BJ (cell line): ENCODE results near the gene SOX1. TPM values are rescaled to one million over a fixed set of nuclear protein-coding genes. Genes with fewer than 3 reads are reported as not detected.

Experiments used
- CTCF ChIA-PET: fragments of 350-600 bp; formaldehyde crosslinking; extraction: SDS; loops from one replicate; lab custom pipeline; 2021; ENCODE audit warnings: antibody characterized with exemption, inconsistent platforms; lab: Yijun Ruan, JAX
- POLR2A ChIA-PET: fragments of 300-600 bp; sonication (Branson Sonifier 250); formaldehyde crosslinking; extraction: SDS; loops from one replicate; lab custom pipeline; 2021; ENCODE audit warnings: antibody characterized with exemption; lab: Charles Lee
- DNase-seq: peaks from one replicate; pipeline ENCODE4 v3.0.0-alpha.2; 2011; ENCODE audit warnings: low read depth
- H3K27me3 ChIP-seq: 2 replicates; pipeline ENCODE4 v1.6.0; 2011; ENCODE audit warnings: low read length; ENCODE audit not compliant: control insufficient read depth, insufficient read depth
- H3K36me3 ChIP-seq: 2 replicates; pipeline ENCODE4 v1.5.1; 2011; ENCODE audit warnings: low read length; ENCODE audit not compliant: control insufficient read depth, insufficient read depth
- H3K4me3 ChIP-seq: 2 replicates; pipeline ENCODE4 v1.5.1; 2011; ENCODE audit warnings: low read depth, mild to moderate bottlenecking, control low read depth, low read length
- polyA plus RNA-seq: library from polyadenylated mRNA; depleted of rRNA; stranded (reverse); fragments of >200 nt; gene quantifications from 2 replicates; pipeline ENCODE4 v1.2.3, GENCODE V29; 2011
- TF ChIP-seq, protein P1 (sequence below): IDR thresholded peaks from 2 replicates; pipeline ENCODE4 v1.5.1; 2011; ENCODE audit warnings: low read depth, mild to moderate bottlenecking, control low read depth, inconsistent platforms, low read length, moderate library complexity; ENCODE audit not compliant: insufficient read depth

SOX1 gene
- polyA plus RNA-seq, 1 experiment, result not detected

DNA sequence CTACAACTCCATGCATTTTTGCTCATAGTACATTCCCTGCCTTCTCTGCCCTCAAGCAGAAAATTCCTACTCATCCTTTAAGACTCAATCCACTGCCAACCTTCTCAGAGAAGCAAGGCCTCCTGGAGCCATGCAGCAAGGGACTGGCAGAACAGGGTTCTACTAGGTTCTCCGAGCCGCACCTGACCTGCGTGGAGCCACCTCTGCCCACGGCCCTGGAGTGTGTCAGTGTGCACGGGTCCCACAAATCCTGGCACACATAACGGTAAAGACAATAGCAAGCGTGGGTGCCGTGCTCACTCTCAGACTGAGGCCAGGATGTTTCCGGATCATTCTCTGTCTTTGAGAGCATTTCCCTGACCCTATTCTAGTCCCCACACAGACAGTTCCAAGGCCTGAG, 30.0 kb downstream of the SOX1 start:
- POLR2A ChIA-PET, result no interaction called here
- no peaks in the 10 kb centered on the region for H3K36me3 ChIP-seq
- DNase-seq, result no peak
- CTCF ChIA-PET, result no interaction called here
- TF ChIP-seq, protein P1, sequence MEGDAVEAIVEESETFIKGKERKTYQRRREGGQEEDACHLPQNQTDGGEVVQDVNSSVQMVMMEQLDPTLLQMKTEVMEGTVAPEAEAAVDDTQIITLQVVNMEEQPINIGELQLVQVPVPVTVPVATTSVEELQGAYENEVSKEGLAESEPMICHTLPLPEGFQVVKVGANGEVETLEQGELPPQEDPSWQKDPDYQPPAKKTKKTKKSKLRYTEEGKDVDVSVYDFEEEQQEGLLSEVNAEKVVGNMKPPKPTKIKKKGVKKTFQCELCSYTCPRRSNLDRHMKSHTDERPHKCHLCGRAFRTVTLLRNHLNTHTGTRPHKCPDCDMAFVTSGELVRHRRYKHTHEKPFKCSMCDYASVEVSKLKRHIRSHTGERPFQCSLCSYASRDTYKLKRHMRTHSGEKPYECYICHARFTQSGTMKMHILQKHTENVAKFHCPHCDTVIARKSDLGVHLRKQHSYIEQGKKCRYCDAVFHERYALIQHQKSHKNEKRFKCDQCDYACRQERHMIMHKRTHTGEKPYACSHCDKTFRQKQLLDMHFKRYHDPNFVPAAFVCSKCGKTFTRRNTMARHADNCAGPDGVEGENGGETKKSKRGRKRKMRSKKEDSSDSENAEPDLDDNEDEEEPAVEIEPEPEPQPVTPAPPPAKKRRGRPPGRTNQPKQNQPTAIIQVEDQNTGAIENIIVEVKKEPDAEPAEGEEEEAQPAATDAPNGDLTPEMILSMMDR, result no peak
- H3K27me3 ChIP-seq, result no peaks in the 10 kb centered on the region
- H3K4me3 ChIP-seq, result no peak overlapping the region

DNA sequence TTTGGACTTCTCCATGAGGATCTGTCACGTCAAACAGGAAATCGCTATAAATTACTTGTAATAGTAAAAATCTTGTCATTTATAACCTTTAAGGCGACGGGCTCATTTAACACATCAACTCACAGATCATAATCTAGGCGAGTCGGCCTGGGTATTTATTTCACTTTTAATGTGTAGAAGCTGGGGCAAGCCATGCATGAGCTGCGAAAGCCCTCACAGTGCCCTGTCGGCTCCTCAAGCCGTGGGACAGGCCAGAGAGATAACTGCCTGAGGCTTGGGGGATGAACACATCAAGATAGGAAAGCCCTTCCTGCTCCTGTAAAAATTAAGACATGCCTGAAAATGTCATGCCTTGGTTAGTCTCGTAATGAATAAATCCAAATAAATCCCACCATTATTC, 30.8 kb downstream of the SOX1 start:
- Histone ChIP-seq H3K36me3 (no peaks in the 10 kb centered on the region), H3K27me3 (no peaks in the 10 kb centered on the region), H3K4me3 (no peak overlapping the region)
- CTCF ChIA-PET, result no interaction called here
- TF ChIP-seq, protein P1, result no peak
- DNase-seq, result no peak
- POLR2A ChIA-PET, result no interaction called here

DNA sequence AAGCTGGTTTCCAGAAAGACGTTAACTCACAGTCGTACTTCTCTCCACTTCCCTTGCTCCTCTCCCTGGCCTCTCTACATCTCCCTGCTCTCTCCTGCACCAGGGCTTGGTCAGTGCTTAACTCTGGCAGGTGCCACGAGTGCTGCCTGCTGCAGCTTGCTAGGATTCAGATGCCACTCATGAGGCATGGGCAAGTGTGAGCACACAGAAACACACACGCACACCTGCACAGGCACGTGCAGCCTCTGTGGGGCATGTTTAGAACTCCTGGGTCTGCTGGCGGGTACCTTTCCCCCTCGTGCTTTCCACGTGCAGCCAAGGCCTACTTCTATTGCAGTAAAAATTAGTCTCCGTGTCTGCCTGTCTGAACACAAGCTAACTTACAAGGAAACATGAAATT, 31.8 kb downstream of the SOX1 start:
- no peaks in the 10 kb centered on the region for H3K27me3 ChIP-seq
- CTCF ChIA-PET, result no interaction called here
- no peak for DNase-seq
- POLR2A ChIA-PET, result no interaction called here
- no peak overlapping the region for H3K4me3 ChIP-seq
- TF ChIP-seq, protein P1, result no peak
- H3K36me3 ChIP-seq, result no peaks in the 10 kb centered on the region

DNA sequence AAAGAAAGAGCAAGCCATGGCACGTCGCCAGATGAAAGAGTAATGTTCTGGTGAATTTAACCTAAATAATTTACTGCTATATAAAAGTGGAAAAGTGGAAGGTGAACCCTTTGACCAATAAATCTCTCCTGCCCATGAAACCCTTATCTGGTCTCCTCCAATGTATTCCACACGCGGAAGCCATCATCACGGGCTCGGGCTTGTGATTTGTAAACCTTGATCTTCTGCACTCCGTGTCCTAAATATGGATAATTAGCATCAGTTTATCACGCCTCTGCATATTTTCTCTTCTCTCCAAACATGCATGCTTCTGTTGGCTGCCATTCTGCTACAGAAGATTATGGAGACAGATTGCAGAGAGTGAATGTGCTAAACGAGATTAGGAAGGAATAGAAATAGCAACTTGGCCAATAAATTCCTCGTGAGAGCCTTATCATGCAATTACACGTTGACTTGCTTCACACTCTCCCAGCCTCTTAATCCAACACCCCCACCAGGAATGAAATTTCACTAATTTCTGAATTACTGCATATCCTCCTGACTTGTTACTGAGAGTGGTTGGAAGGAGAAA, 34.5 kb downstream of the SOX1 start:
- Histone ChIP-seq H3K27me3 (no peaks in the 10 kb centered on the region), H3K36me3 (no peaks in the 10 kb centered on the region), H3K4me3 (no peak overlapping the region)
- no peak for DNase-seq
- ChIA-PET POLR2A (no interaction called here), CTCF (no interaction called here)
- TF ChIP-seq, protein P1, result no peak

DNA sequence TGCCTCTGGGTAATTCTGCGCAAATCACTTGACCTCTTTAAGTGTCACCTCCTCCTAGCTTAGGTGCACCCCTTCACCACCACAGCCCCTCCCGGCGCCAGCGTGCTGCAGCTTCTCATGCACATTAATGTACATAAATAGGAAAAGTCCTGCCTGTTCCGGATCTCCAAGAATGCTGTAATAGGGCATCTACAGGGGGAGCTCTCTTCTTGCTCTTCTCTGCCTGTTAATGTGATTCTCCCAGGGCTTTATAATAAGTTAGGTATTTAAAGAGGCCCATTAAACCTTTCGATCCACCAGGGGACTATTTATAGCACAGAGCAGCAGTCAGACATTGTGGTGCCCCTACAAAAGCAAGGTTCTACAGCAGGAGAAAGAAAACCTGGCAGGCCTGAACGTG, 35.3 kb downstream of the SOX1 start:
- POLR2A ChIA-PET, result no interaction called here
- Histone ChIP-seq H3K27me3 (no peaks in the 10 kb centered on the region), H3K4me3 (no peak overlapping the region), H3K36me3 (no peaks in the 10 kb centered on the region)
- DNase-seq, result no peak
- TF ChIP-seq, protein P1, result no peak
- CTCF ChIA-PET, result no interaction called here
